Eye (tissue), 1 donor: ENCODE results near the gene SLC6A11.
A peak's percentile ranks its signal among the peaks of the same experiment; 100 is the strongest.

Source experiments
- DNase-seq: peaks from one replicate; pipeline ENCODE4 v3.0.0-alpha.2; 2015

Gene SLC6A11

DNA sequence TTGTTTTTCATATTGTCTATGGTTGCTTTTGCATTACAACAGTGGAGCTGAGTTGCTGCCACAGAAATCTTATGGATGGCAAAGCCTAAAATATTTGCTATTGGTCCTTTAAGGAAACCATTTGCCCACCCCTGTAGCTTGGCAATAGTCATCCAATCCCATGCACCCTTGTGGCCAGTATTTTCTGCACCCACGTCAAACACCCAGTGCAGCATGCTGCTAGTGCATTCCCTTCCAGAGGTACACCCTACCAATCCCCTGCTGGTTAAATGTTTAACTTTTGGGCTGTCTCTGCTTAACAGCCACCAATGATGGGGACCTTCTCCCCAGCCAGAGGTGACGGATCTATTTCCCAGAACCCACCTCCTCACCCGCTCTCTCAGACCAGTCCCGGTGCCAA lies 23.8 kb upstream of the SLC6A11 start:
- no peak for DNase-seq

DNA sequence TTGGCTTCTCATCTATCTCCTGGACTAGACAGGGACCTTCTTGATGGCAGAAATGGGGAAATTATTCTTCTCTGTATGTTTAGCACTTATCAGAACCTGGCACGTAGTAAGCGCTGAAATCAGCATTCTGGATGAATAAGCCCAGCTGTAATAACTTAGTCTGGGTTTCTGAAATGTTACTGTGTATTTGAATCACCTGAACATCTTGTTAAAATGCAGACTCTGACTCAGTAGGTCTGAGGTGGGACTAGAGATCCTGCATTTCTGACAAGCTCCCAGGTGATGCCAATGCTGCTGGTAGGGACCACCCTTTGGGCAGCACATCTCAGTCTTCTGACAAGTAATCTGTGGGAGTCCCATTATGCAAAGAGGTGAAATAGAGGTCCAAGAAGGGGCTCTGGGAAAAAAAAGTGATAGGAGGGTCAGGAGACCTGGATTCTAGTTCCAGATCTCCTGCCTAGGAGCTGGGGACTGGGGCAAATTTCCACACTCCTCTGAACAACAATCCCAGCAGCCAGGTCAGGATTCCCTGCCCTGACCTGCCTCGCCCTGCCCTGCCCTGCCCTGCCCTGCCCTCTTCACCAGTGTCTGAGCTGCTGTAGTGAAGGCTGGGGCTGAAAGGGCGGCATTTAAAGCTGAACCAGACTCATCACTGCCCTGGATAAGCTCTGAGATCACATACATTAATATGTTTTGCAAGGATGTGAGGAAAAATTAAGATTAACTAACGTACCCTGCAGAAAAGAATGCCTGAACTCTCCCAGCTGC lies 17.2 kb upstream of the SLC6A11 start:
- no peak for DNase-seq

- no peak for DNase-seq
Measured at GRCh38 chr3:10804183-10804648, 11.8 kb upstream of the SLC6A11 start.

DNA sequence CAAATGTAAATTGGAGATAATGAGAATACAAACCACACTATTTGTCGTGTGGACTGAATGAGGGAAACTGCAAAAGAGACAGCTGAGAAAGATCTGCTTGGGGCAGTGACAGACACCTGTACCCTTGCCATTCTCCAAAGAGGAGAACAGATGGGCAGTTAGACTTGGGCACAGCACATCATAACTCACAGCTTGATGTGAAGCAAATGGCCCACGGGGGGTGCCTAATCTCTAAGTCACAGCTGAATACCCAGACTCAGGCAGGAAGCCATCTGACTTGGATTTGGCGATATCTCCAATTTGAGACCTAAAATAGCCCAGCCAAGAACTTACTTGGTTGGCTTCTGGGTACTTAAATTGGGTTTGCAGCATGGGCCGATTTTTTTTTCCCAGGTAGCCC lies 10.0 kb upstream of the SLC6A11 start:
- no peak for DNase-seq

DNA sequence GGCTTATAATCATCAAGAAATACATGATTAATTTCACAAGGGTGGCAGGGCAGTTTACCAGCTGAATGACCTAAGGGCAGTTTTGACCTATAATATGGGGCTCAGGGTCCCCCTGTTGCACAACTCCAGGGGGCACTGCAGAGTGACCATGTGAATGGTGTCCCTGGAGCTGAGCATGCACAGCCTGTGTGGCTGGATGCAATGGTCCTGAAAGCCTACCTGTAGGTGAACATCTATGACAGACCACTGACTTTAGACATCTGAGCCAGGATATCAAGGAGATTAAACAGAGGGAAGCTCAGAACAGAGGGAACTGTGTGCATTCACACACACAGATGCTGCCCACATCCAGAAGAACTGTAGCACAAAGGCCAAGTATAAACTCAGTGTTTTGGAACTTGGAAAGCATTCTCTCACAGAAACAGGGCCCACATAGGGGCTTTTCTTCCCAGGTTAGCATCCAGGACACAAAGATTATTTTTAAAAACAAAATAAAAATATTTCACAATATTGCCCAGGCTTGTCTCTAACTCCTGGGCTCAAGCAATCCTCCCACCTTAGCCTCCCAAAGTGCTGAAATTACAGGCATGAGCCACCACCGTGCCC lies 7.8 kb upstream of the SLC6A11 start:
- DNase-seq: no peak

GRCh38 chr3:10808974-10809373 lies 7.1 kb upstream of the SLC6A11 start:
- DNase-seq: no peak

DNA sequence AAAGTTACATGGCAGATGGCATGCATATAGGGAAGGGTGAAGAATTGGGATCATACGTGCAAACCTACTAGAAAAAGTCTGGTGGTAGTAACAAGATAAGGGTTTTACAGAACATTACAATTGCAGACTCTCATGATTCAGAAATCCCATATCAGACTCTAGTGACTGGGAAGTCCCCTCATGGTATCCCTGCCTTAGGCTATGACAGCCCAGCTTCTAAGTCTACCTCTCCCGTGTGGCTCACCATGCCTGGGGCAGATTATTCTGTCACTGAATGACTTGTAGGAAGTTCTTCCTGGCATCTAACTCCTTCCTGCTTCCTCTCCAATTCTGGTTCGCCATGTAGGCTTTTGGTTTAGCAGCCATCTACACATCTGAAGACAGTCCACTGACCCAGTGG lies 5.7 kb upstream of the SLC6A11 start:
- no peak for DNase-seq

- DNase-seq: no peak
Measured at GRCh38 chr3:10813425-10813824, 2.6 kb upstream of the SLC6A11 start.

DNA sequence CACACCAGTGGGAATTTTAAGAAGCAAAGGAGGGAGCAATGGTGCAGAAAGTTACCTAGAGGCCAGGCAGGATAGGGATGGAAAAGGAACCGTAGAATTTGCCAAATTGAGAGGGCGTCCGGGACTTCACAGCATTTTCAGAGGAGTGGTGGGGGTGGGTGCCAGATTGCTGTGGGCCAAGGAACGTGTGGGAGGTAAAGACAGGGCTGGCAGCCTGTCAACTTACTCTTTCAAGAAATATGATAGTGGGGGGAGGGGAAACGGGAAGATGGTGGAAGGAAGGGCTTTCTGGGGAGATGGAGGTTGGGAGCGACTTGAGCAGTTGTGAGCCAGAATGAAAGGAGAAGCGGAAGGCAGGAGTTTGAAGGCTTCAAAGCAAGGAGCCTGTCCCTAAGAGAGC lies 1.4 kb upstream of the SLC6A11 start:
- no peak for DNase-seq

DNA sequence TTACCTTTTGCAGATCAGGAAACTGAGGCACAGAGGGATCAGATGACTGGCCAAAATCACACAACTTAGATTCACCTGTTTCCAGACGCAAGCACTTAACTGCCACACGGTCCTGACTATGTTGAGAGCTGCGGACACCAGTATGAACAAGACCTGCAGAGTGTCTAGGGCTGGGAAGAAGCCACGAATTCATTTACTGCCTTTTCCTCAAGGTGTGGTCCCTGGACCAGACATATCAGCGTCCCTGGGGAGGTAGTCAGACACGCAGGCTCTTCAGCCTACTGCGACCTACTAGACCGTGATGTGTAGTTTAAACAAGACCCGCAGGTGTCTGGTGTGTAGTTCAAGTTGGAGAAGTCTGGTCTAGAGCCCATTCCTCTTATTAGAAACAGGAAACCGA lies 541 bp upstream of the SLC6A11 start:
- DNase-seq: peak; percentile 12

DNA sequence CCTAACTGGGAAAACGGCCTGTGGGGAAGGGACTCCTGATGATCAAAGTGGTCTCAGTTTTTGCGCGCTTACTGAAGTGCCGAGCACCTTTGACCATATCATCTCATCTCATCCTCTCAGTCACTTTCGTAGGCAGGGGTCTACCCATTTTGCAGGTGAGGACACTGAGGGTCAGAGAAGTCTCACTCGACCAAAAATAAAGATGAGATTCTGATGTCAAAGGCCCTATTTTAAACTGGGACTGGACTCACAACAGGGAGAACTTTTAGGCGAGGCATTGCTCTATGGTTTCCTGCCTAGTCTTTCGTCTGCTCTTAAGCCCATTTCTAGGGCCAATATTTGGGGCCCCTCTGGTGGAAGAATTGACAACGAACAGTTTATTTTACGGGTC lies 830 bp downstream of the SLC6A11 start:
- no peak for DNase-seq

DNA sequence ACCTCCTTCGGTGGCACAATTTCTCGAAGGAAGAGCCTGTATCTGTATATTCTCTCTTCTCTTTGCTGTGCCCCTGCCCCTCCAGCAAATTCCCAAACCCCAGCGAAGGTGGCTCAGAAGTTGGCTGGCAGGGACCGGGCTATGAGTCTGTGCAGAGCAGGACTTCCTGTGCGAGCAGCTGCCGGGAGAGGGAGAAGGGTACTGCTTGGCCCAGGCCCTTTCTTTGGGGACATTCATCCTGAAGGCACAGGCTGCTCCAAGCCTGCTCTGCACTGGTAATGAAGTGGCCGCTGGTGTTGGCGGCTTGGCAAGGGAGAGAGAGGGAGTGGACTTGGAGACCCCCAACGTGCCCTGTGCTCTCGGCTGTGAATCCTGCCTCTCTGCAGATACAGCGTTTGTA lies 1.5 kb downstream of the SLC6A11 start:
- DNase-seq: no peak

GRCh38 chr3:10822055-10822454 lies 6.0 kb downstream of the SLC6A11 start:
- no peak for DNase-seq

- no peak for DNase-seq
Measured at GRCh38 chr3:10822708-10823515, 6.9 kb downstream of the SLC6A11 start.

DNA sequence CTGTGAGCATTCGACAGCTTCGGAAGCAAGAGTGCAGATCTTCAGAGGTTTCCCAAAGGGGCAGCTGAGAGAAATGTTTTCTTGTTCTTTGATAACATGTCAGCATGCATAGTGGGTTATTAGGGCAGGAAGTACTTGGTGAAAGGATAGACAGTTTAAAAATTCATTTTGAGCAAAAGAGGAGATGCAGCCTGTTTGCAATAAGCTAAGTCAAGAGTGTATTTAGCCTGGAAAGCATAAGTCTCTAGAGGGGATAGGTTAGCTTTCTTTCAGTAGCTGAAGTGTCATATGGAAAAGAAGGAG lies 7.4 kb downstream of the SLC6A11 start:
- no peak for DNase-seq

GRCh38 chr3:10824468-10824867 lies 8.4 kb downstream of the SLC6A11 start:
- no peak for DNase-seq

- no peak for DNase-seq
Measured at GRCh38 chr3:10833855-10834414, 17.9 kb downstream of the SLC6A11 start.

DNA sequence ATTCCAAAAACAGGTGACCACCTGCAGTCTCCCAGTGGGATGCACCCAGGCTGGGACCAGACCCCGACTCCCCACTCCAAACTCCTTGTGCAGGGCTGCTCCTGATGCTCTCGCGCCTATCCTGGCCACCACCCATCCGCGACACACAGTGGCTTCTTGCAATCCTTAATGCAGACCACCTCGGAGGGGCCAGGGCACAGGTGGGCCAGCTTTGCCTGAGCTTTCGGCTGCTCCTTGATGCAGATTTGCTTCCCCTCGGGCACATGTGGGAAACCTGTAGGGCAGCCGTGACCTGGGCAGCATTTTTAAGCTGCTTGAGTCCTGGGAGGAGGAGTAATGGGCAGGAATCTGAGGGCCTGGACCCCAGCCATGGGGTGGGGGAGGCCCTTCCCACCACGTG lies 18.9 kb downstream of the SLC6A11 start:
- DNase-seq: no peak

DNA sequence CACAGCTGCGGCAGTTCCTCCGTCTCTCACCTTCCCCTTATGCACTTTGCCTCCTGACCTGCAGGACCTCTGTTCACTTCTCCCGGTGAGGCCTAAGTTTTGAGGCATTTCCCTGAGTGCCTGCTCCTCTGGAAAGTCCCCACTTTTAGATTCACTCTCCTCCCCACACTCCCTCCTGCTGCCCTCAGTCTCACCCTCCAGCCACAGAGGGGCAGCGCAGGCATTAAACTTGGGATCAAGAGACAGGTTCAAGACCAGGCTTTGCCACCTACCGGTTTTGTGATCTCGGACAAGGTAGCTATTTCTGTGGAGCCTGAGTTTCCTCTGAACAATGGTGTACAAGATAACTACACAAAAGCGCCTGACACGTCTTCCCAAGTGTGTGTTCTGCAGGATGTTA lies 19.4 kb downstream of the SLC6A11 start:
- no peak for DNase-seq

DNA sequence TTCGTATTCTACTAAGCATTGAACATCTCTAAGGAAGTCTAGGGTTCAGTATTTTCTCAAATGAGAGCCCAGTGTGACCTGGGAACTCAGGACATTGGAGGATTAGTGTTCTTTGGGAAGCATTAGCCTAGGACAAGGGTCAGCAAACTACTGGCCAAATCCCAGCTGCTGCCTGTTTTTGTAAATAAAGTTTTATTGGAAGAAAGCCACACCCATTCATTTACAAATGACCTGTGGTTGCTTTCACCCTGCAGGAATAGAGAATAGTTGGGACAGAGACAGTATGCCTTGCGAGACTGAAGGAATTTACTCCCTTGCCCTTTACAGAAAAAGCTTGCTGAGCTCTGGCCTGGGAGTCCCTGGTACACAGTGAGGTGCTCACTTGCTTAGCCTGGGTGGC lies 20.6 kb downstream of the SLC6A11 start:
- no peak for DNase-seq

DNA sequence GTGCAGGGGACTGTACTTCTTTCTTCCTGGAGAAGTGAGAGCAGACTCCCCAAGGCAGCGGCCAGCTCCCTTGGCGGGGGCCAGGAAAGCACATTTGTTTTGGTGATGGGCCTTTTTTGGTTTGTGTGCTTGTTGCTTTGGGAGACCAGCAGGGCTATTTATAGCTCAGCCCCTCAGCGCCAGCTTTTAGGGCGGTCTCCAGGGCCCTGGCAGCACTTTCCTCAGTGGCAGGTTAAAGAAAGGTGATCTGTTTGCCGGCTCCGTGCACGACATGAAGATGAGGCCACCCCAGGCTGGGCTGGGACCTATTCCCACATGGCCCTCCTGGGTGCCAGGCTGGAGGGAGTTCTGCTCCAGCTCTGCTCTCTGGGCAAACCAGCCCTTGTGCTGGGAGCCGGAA lies 21.8 kb downstream of the SLC6A11 start:
- DNase-seq: no peak

DNA sequence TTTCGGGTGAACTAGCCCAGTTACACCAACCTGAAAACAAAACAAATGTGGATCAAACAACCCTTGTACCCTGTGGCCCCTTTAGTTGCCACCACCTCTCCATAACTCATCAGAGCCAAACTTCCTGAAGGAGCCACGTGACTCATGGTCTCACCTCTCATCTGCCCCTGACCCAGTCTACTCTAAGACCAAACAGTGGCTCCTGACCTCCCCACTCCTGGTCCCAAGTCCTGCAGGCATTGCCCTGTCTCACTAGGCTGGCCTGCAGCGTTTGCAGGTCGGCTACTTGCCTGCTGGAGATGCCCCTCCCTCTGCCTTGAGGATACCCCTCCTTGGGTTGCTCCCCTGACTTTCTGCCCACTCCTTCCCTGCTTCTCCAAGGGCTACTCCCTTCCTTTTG lies 23.1 kb downstream of the SLC6A11 start:
- DNase-seq: no peak

- DNase-seq: no peak
Measured at GRCh38 chr3:10841100-10841499, 25.1 kb downstream of the SLC6A11 start.

GRCh38 chr3:10843378-10843777 lies 27.4 kb downstream of the SLC6A11 start:
- DNase-seq: no peak
